Kidney epithelial cell (primary cell): Measurements from ENCODE around the gene SH3BGR. TPM values are rescaled to one million over a fixed set of nuclear protein-coding genes. Genes with fewer than 3 reads are reported as not detected.

ENCODE experiments used
- DNase-seq: peaks from one replicate; pipeline ENCODE4 v3.0.0-alpha.2; 2010; ENCODE audit warnings: low read depth
- H3K27me3 ChIP-seq: 2 replicates; pipeline ENCODE4 v1.6.0; 2011; ENCODE audit warnings: low read length; ENCODE audit not compliant: control insufficient read depth, insufficient read depth
- H3K36me3 ChIP-seq: 2 replicates; pipeline ENCODE4 v1.5.1; 2011; ENCODE audit warnings: low read length; ENCODE audit not compliant: control insufficient read depth, insufficient read depth
- H3K4me3 ChIP-seq: 2 replicates; pipeline ENCODE4 v1.5.1; 2011; ENCODE audit warnings: low read depth, mild to moderate bottlenecking, control low read depth, low read length
- total RNA-seq: library from RNA; depleted of rRNA; stranded (reverse); fragments of >200 nt; gene quantifications from 2 replicates; pipeline ENCODE4 v1.2.3, GENCODE V29; 2015
- TF ChIP-seq, protein P1 (sequence below): IDR thresholded peaks from 2 replicates; pipeline ENCODE4 v1.5.1; 2011; ENCODE audit warnings: mild to moderate bottlenecking, moderate library complexity, low read length, control low read depth, inconsistent platforms; ENCODE audit not compliant: insufficient read depth, poor library complexity, severe bottlenecking

Gene SH3BGR
- total RNA-seq, 1 donor from 2014 or later = 6.9 TPM

DNA sequence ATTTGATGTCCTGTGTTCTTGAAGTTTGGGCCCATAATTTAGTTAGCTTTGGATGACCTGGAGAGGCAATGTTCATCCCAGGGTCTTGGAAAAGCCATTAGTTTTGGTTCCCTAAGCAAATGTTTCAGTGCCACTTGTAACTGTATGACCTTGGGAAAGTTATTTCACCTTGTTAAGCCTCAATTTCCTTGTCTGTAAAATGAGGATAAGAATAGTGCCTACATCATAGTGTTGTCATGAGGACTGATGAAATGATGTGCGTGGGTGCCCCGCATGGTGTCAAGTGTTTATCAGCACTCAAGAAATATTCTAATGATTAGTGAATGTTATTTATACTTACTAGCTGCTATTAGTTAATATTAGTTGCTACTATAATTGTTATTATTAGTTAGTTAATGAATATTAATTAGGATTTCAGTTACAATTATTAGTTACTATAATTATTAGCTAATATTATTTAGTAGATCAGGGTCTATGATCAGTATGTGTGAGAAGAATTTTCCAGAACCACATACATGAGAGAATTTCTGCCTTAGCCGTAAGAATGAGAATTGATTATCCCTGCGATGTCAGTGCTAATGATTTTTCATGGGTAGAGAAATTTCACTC lies 1.9 kb downstream of the SH3BGR start:
- no peaks in the 10 kb centered on the region for H3K36me3 ChIP-seq
- DNase-seq = no peak
- no peaks in the 10 kb centered on the region for H3K27me3 ChIP-seq
- H3K4me3 ChIP-seq = no peak overlapping the region
- TF ChIP-seq, protein P1, sequence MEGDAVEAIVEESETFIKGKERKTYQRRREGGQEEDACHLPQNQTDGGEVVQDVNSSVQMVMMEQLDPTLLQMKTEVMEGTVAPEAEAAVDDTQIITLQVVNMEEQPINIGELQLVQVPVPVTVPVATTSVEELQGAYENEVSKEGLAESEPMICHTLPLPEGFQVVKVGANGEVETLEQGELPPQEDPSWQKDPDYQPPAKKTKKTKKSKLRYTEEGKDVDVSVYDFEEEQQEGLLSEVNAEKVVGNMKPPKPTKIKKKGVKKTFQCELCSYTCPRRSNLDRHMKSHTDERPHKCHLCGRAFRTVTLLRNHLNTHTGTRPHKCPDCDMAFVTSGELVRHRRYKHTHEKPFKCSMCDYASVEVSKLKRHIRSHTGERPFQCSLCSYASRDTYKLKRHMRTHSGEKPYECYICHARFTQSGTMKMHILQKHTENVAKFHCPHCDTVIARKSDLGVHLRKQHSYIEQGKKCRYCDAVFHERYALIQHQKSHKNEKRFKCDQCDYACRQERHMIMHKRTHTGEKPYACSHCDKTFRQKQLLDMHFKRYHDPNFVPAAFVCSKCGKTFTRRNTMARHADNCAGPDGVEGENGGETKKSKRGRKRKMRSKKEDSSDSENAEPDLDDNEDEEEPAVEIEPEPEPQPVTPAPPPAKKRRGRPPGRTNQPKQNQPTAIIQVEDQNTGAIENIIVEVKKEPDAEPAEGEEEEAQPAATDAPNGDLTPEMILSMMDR = no peak

DNA sequence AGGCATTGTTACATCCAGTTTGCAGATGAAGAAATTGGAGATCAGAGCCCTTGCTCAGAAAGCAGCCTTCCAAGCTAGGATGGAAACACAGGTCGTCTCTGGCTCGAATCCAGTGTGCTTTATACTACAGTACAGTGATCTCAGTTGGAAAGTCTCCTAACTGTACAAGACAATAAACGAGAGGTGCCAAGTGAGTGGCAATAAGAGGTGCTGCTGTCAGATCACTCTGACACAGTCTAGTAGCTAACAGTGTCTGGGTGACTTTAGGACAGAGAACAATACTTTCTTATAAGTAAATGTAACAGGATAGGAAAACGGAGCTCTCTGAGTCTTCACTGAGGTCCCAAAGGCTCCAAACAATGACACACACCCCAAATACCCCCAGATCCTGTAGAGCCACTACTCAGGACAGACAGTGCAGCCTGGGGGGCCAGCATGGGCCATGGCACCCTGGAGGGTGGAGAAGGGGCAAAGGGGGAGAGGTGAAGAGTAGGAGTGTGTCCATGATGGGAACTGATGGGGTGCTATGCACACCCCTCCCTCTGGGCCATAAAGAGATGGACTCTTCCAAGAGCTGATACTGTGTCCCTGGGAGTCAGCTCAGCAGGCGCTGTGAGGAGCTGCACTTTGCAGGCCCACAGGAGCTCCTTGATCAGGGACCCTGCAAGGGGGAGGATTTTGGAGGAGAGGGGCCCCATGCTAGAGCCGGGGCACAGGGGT lies 3.3 kb downstream of the SH3BGR start:
- H3K27me3 ChIP-seq = no peaks in the 10 kb centered on the region
- H3K4me3 ChIP-seq = no peak overlapping the region
- no peaks in the 10 kb centered on the region for H3K36me3 ChIP-seq
- DNase-seq = no peak
- TF ChIP-seq, protein P1 = no peak

DNA sequence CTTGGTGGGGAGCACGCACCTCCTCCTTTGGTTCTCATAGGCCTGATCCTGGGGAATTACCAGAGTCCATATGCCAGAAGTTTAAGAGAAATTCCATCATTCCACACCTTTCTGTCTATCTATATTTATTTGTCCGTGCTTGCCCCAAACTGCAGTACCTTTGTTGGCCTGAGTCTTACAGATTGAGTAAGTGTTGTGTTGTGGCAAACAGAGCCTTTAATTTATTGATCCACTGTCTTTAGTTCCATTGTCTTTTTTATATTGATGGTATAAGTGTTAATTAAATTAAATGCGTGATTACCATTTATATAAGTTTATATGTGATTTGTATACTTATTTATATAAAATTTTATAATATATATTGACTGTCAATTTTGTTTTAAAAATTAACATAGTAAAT lies 4.9 kb downstream of the SH3BGR start:
- Histone ChIP-seq H3K27me3 (no peaks in the 10 kb centered on the region), H3K36me3 (no peaks in the 10 kb centered on the region), H3K4me3 (no peak overlapping the region)
- no peak for DNase-seq
- TF ChIP-seq, protein P1 = peak; percentile 22

DNA sequence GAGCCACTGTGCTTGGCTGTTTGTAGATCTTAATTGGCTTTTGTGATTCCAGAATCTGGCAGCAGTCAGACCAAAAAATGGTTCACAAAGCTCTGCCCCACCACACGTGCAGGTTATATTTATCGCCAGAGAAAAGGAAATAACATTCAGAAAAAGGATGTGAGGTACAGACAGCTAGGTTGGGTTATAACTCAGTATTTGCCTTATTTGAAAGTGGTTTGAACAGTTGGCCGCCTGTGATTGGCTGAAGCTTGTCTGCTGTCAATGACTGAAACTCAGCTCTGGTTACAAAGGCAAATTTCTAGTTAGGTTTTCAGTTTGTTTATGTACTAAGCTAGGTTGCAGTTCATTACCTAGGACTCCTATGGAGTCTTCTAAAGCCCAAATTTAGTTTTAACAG lies 9.6 kb downstream of the SH3BGR start:
- Histone ChIP-seq H3K36me3 (no peaks in the 10 kb centered on the region), H3K27me3 (no peaks in the 10 kb centered on the region), H3K4me3 (no peak overlapping the region)
- TF ChIP-seq, protein P1 = no peak
- DNase-seq = no peak

DNA sequence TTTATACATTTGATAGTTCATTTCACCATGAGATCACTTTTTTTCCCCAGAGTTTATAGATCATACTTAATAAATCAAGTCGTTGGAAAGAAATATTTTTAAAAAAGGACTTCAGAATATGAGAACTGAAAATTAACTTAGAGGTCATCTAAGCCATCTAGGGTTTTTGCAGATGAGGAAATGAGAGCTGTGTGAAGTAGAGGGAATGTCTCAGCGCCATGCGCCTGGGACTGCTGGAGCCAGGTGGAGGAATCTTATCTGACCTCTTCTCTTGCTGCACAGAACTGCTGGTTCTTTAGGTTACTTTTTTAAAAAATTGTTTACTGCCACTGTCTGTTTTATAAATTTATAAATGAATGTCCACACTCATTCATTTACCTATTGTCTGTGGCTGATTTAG lies 11.5 kb downstream of the SH3BGR start:
- no peaks in the 10 kb centered on the region for H3K36me3 ChIP-seq
- H3K4me3 ChIP-seq = no peak overlapping the region
- TF ChIP-seq, protein P1 = no peak
- H3K27me3 ChIP-seq = no peaks in the 10 kb centered on the region
- DNase-seq = no peak
